ENCODE results near the gene C17orf114.

C17orf114 gene

GRCh38 chr17:4777969-4778760 is 24.0 kb downstream of the C17orf114 start:
- no peaks in the 10 kb centered on the region for H3K4me1 Mint-ChIP-seq (ENCODE audit: unreplicated experiment)
- H3K4me3 Mint-ChIP-seq (ENCODE audit: unreplicated experiment) = no peak overlapping the region
- H3K9me3 Mint-ChIP-seq (ENCODE audit: unreplicated experiment) = no peaks in the 10 kb centered on the region
- no peak for DNase-seq (ENCODE audit: extremely low spot score, unreplicated experiment)
- no peak for TF ChIP-seq CTCF (IDR thresholded peaks at IDR 0.05)
- H3K36me3 Mint-ChIP-seq (ENCODE audit: unreplicated experiment) = no peaks in the 10 kb centered on the region
- H3K27ac Mint-ChIP-seq (ENCODE audit: unreplicated experiment) = no peak overlapping the region
- H3K27me3 Mint-ChIP-seq (ENCODE audit: unreplicated experiment) = peaks cover 34% of the 10 kb centered on the region

GRCh38 chr17:4772235-4772613 is 29.9 kb downstream of the C17orf114 start:
- DNase-seq (ENCODE audit: extremely low spot score, unreplicated experiment) = no peak
- TF ChIP-seq CTCF (IDR thresholded peaks at IDR 0.05) = no peak
- Mint-ChIP-seq H3K27me3 (ENCODE audit: unreplicated experiment) (peaks cover 21% of the 10 kb centered on the region), H3K4me3 (ENCODE audit: unreplicated experiment) (no peak overlapping the region), H3K36me3 (ENCODE audit: unreplicated experiment) (no peaks in the 10 kb centered on the region), H3K4me1 (ENCODE audit: unreplicated experiment) (no peaks in the 10 kb centered on the region), H3K9me3 (ENCODE audit: unreplicated experiment) (no peaks in the 10 kb centered on the region), H3K27ac (ENCODE audit: unreplicated experiment) (no peak overlapping the region)

GRCh38 chr17:4771519-4772234 is 30.5 kb downstream of the C17orf114 start, which contains the start of gene TM4SF5:
TM4SF5 (plus strand) TSS chr17:4771886; CDS start chr17:4771923, 37 bp downstream.
- Mint-ChIP-seq H3K27me3 (ENCODE audit: unreplicated experiment) (peaks cover 23% of the 10 kb centered on the region), H3K27ac (ENCODE audit: unreplicated experiment) (no peak within 1 kb of the TSS), H3K9me3 (ENCODE audit: unreplicated experiment) (no peaks in the 10 kb centered on the region), H3K4me1 (ENCODE audit: unreplicated experiment) (no peaks in the 10 kb centered on the region), H3K36me3 (ENCODE audit: unreplicated experiment) (no peaks in the 10 kb centered on the region), H3K4me3 (ENCODE audit: unreplicated experiment) (no peak within 1 kb of the TSS)
- no peak for TF ChIP-seq CTCF (IDR thresholded peaks at IDR 0.05)
- no peak for DNase-seq (ENCODE audit: extremely low spot score, unreplicated experiment)

GRCh38 chr17:4769628-4770027 is 32.5 kb downstream of the C17orf114 start:
- Mint-ChIP-seq H3K9me3 (ENCODE audit: unreplicated experiment) (no peaks in the 10 kb centered on the region), H3K27me3 (ENCODE audit: unreplicated experiment) (peaks cover 26% of the 10 kb centered on the region), H3K4me1 (ENCODE audit: unreplicated experiment) (no peaks in the 10 kb centered on the region), H3K36me3 (ENCODE audit: unreplicated experiment) (no peaks in the 10 kb centered on the region), H3K4me3 (ENCODE audit: unreplicated experiment) (no peak overlapping the region), H3K27ac (ENCODE audit: unreplicated experiment) (no peak overlapping the region)
- DNase-seq (ENCODE audit: extremely low spot score, unreplicated experiment) = no peak
- no peak for TF ChIP-seq CTCF (IDR thresholded peaks at IDR 0.05)

GRCh38 chr17:4768298-4768697 is 33.8 kb downstream of the C17orf114 start:
- no peak for TF ChIP-seq CTCF (IDR thresholded peaks at IDR 0.05)
- Mint-ChIP-seq H3K4me1 (ENCODE audit: unreplicated experiment) (no peaks in the 10 kb centered on the region), H3K27me3 (ENCODE audit: unreplicated experiment) (peaks cover 25% of the 10 kb centered on the region), H3K4me3 (ENCODE audit: unreplicated experiment) (no peak overlapping the region), H3K9me3 (ENCODE audit: unreplicated experiment) (no peaks in the 10 kb centered on the region), H3K27ac (ENCODE audit: unreplicated experiment) (no peak overlapping the region), H3K36me3 (ENCODE audit: unreplicated experiment) (no peaks in the 10 kb centered on the region)
- DNase-seq (ENCODE audit: extremely low spot score, unreplicated experiment) = no peak

Measured in osteocyte (in vitro differentiated cells).